ENCODE measurements around the gene DOLPP1.
"Not testable (repeated sequence)": the region's sequence is repeated elsewhere in the genome, so short reads cannot be mapped to it uniquely, and the experiment has no call there.

DNA sequence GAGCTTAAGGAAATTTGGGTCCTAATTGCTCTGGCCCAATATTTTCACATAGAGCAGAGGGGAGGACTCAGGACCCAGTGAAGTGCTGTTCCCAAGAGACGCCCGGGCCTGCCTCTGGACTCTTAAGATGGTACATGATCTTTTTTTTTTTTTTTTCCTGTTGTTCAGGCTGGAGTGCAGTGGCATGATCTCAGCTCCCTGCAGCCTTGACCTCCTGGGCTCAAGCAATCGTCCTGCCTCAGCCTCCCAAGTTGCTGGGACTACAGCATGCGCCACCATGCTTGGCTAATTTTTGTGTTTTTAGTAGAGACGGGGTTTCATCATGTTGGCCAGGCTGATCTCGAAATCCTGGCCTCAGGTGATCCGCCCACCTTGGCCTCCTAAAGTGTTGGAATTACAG, 49.4 kb downstream of the DOLPP1 start:
- not testable (repeated sequence) for TF ChIP-seq POLR2A (IDR thresholded peaks at IDR 0.05)
- TF ChIP-seq, protein P1, sequence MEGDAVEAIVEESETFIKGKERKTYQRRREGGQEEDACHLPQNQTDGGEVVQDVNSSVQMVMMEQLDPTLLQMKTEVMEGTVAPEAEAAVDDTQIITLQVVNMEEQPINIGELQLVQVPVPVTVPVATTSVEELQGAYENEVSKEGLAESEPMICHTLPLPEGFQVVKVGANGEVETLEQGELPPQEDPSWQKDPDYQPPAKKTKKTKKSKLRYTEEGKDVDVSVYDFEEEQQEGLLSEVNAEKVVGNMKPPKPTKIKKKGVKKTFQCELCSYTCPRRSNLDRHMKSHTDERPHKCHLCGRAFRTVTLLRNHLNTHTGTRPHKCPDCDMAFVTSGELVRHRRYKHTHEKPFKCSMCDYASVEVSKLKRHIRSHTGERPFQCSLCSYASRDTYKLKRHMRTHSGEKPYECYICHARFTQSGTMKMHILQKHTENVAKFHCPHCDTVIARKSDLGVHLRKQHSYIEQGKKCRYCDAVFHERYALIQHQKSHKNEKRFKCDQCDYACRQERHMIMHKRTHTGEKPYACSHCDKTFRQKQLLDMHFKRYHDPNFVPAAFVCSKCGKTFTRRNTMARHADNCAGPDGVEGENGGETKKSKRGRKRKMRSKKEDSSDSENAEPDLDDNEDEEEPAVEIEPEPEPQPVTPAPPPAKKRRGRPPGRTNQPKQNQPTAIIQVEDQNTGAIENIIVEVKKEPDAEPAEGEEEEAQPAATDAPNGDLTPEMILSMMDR (IDR thresholded peaks at IDR 0.05), result not testable (repeated sequence)
